Lung (tissue), 12 donors: ENCODE measurements around the gene SLN. TPM values are rescaled to one million over a fixed set of nuclear protein-coding genes. Genes with fewer than 3 reads are reported as not detected.

ENCODE experiments used
- ATAC-seq: fragments of 200-7000 bp; cut with Tn5 transposase; one replicate; pipeline ENCODE4 v1.9.1; 2020; ENCODE audit warnings: moderate number of reproducible peaks; ENCODE audit not compliant: insufficient read depth, low FRiP score
- DNase-seq, 3 donors: peaks; one replicate each; pipeline ENCODE4 v3.0.0-alpha.2; 2013 to 2017
- H3K27ac ChIP-seq, 2 donors: one replicate each; pipeline ENCODE4 v1.5.1; 2013; ENCODE audit warnings: mild to moderate bottlenecking in 2 of 2, moderate library complexity in 2 of 2, control low read depth in 1 of 2, inconsistent platforms in 1 of 2, low read depth in 1 of 2, low read length in 1 of 2
- H3K27me3 ChIP-seq, 3 donors: one replicate each; pipeline ENCODE4 v1.5.1; 2013; ENCODE audit warnings: low read length in 2 of 3; ENCODE audit not compliant: control insufficient read depth in 3 of 3, insufficient read depth in 3 of 3
- H3K36me3 ChIP-seq, 4 donors: one replicate each; pipeline ENCODE4 v1.5.1; 2013; ENCODE audit warnings: low read length in 4 of 4, mild to moderate bottlenecking in 1 of 4, moderate library complexity in 1 of 4; ENCODE audit not compliant: control insufficient read depth in 4 of 4, insufficient read depth in 4 of 4
- H3K4me1 ChIP-seq, 5 donors: one replicate each; pipeline ENCODE4 v1.5.1; 2013; ENCODE audit warnings: low read length in 5 of 5, mild to moderate bottlenecking in 2 of 5, moderate library complexity in 1 of 5; ENCODE audit not compliant: control insufficient read depth in 5 of 5, insufficient read depth in 5 of 5
- H3K4me3 ChIP-seq: one replicate; pipeline ENCODE4 v1.5.1; 2013; ENCODE audit warnings: mild to moderate bottlenecking, control low read depth, moderate library complexity
- H3K9ac ChIP-seq, 2 donors: one replicate each; pipeline ENCODE4 v1.5.1; 2013; ENCODE audit warnings: low read length in 2 of 2, control low read depth in 1 of 2; ENCODE audit not compliant: insufficient read depth in 1 of 2
- H3K9me3 ChIP-seq, 4 donors: one replicate each; pipeline ENCODE4 v1.5.1; 2013; ENCODE audit warnings: low read length in 3 of 4, mild to moderate bottlenecking in 1 of 4, moderate library complexity in 1 of 4; ENCODE audit not compliant: control insufficient read depth in 4 of 4, insufficient read depth in 3 of 4
- CTCF ChIP-seq: IDR thresholded peaks from 2 replicates; pipeline ENCODE4 v1.5.1; 2012; ENCODE audit warnings: mild to moderate bottlenecking; ENCODE audit errors: control extremely low read depth, extremely low read depth
- WGBS, 2 donors: extraction: QIAGEN DNeasy Blood & Tissue Kit; methylation state at CpG; one replicate each; pipeline ENCODE4 v1.1.7; 2013; 5-methylcytosine and 5-hydroxymethylcytosine counted together
- polyA plus RNA-seq, 2 donors: library from polyadenylated mRNA; stranded (reverse); fragments of 200-250 nt; gene quantifications; one replicate each; pipeline ENCODE4 v1.2.1, GENCODE V29; 2013
- total RNA-seq, 2 donors: library from RNA; depleted of rRNA in 1 of 2; stranded (reverse); fragments of >200 nt in 1 of 2; gene quantifications; one replicate each; pipeline ENCODE4 v1.2.1, GENCODE V29; 2014 to 2021
- donor health status: control.
- donor health status: control.
- donor health status: Bipolar disorder and iron deficiency.
- donor health status: healthy.
- donor health status: DM: yes; HTN: yes; CAD: no.

SLN gene
- total and polyA plus RNA-seq, 4 donors, result 0.49 to 0.77 TPM; not detected in 2

GRCh38 chr11:107747622-107748021 is 35.8 kb upstream of the SLN start:
- WGBS, 2 donors, result 57 to 64% methylated on average over 2 of the region's 2 CpGs
- DNase-seq, result no peak

GRCh38 chr11:107744736-107745135 is 32.9 kb upstream of the SLN start:
- WGBS, 2 donors, result 89 to 90% methylated on average over 3 of the region's 3 CpGs

More at GRCh38 chr11:107747622-107748021, 35.8 kb upstream of the SLN start:
- ATAC-seq, result no peak
- no peak overlapping the region for H3K27ac ChIP-seq
- H3K4me3 ChIP-seq, result no peak overlapping the region
- no peaks in the 10 kb centered on the region for H3K9me3 ChIP-seq
- H3K9ac ChIP-seq, result no peak overlapping the region
- no peak for TF ChIP-seq CTCF
- H3K27me3 ChIP-seq, result no peaks in the 10 kb centered on the region
- no peaks in the 10 kb centered on the region for H3K4me1 ChIP-seq
- no peaks in the 10 kb centered on the region for H3K36me3 ChIP-seq

GRCh38 chr11:107743191-107743590 is 31.3 kb upstream of the SLN start:
- TF ChIP-seq CTCF, result no peak
- no peak overlapping the region for H3K4me3 ChIP-seq
- H3K27me3 ChIP-seq, result no peaks in the 10 kb centered on the region
- H3K4me1 ChIP-seq, result no peaks in the 10 kb centered on the region
- 59 to 66% methylated on average over 3 of the region's 3 CpGs for WGBS, 2 donors
- no peak overlapping the region for H3K9ac ChIP-seq
- H3K9me3 ChIP-seq, result no peaks in the 10 kb centered on the region
- no peak for DNase-seq
- no peaks in the 10 kb centered on the region for H3K36me3 ChIP-seq
- no peak for ATAC-seq
- no peak overlapping the region for H3K27ac ChIP-seq

More at GRCh38 chr11:107744736-107745135, 32.9 kb upstream of the SLN start:
- TF ChIP-seq CTCF, result no peak
- no peaks in the 10 kb centered on the region for H3K27me3 ChIP-seq
- H3K9me3 ChIP-seq, result no peaks in the 10 kb centered on the region
- H3K4me3 ChIP-seq, result no peak overlapping the region
- DNase-seq (no peak), ATAC-seq (no peak)
- H3K9ac ChIP-seq, result no peak overlapping the region
- no peaks in the 10 kb centered on the region for H3K36me3 ChIP-seq
- no peak overlapping the region for H3K27ac ChIP-seq
- H3K4me1 ChIP-seq, result no peaks in the 10 kb centered on the region

- DNase-seq (peak; percentile 10 to 31 (median 15)), ATAC-seq (peak; percentile 34)
- Histone ChIP-seq H3K9ac (no peak overlapping the region), H3K9me3 (no peaks in the 10 kb centered on the region), H3K27me3 (no peaks in the 10 kb centered on the region), H3K27ac (no peak overlapping the region), H3K36me3 (no peaks in the 10 kb centered on the region), H3K4me1 (no peaks in the 10 kb centered on the region), H3K4me3 (no peak overlapping the region)
- TF ChIP-seq CTCF, result peak; percentile 5
- 45 to 53% methylated on average over 7 of the region's 7 CpGs for WGBS, 2 donors
These were observed 29.4 kb upstream of the SLN start for GRCh38 chr11:107741044-107741823.
